Prostate gland (tissue), 2 donors: ENCODE measurements around the gene SCYL3.

Experiments used
- POLR2A ChIP-seq: fragments of 450-650 bp; IDR thresholded peaks from one replicate; pipeline ENCODE4 v1.6.1; 2016; ENCODE audit warnings: antibody characterized with exemption, mild to moderate bottlenecking
- TF ChIP-seq, protein P1 (sequence below), 4 experiments: fragments of 200-600 bp in 2 of 4; fragments of 450-650 bp in 2 of 4; sonication (generic) in 2 of 4; IDR thresholded peaks; 1 replicate in 3 of 4; 2 replicates in 1 of 4; pipeline ENCODE4 v1.5.1; 2016 to 2019; ENCODE audit warnings: antibody characterized with exemption in 4 of 4, mild to moderate bottlenecking in 2 of 4, moderate library complexity in 2 of 4

DNA sequence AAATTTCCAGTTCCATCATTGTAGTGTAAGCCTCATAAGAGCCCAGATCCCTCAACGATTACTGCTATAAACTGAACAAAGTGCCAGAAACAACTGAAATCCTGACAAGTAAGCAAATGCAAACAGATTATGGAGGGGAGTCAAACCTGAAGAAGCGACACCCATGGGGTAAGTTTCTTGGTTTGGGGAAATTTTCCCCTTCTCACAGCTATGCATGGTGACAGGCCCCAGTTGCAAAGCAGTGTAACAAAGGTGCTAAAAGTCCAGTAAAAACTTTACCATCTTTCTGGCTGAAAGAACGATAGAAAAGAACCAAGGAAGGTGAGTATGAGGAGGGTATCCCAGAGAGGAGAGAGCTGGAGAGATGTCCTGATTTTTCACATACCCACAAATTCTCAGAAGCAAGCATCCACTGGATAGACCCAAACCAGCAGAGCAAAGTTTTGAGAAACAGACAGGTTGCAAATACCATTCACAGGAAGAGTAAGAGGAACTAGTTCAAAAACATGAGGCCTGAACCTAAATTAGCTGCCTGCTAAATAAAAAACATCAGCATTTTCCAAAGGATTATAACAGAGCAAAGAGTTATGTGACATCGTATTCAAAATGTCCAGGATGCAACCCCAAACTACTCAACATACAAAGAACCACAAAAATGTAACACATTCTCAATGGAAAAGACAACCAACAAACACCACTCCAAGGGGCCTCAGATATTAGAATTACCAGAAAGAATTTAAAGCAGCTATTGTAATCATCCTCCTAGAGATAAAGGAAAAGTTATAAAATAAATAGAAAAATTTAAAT lies 14.5 kb downstream of the SCYL3 start:
- TF ChIP-seq, protein P1, sequence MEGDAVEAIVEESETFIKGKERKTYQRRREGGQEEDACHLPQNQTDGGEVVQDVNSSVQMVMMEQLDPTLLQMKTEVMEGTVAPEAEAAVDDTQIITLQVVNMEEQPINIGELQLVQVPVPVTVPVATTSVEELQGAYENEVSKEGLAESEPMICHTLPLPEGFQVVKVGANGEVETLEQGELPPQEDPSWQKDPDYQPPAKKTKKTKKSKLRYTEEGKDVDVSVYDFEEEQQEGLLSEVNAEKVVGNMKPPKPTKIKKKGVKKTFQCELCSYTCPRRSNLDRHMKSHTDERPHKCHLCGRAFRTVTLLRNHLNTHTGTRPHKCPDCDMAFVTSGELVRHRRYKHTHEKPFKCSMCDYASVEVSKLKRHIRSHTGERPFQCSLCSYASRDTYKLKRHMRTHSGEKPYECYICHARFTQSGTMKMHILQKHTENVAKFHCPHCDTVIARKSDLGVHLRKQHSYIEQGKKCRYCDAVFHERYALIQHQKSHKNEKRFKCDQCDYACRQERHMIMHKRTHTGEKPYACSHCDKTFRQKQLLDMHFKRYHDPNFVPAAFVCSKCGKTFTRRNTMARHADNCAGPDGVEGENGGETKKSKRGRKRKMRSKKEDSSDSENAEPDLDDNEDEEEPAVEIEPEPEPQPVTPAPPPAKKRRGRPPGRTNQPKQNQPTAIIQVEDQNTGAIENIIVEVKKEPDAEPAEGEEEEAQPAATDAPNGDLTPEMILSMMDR (IDR thresholded peaks at IDR 0.05) = no peak
- TF ChIP-seq POLR2A = no peak
